ENCODE data around the gene OR4Q3.
"Not testable (repeated sequence)": the region's sequence is repeated elsewhere in the genome, so short reads cannot be mapped to it uniquely, and the experiment has no call there.

- TF ChIP-seq CTCF (IDR thresholded peaks at IDR 0.05); POLR2AphosphoS5 (IDR thresholded peaks at IDR 0.05; ENCODE audit: low read depth, low read length); REST (IDR thresholded peaks at IDR 0.05; ENCODE audit: insufficient read depth in 1 of 2, low read depth in 2 of 2, low read length in 1 of 2); SIN3A (IDR thresholded peaks at IDR 0.05; ENCODE audit: borderline replicate concordance, insufficient read depth, low read depth, low read length); TCF7L2 (IDR thresholded peaks at IDR 0.05; ENCODE audit: low read depth, low read length): not testable (repeated sequence)
These were observed 44.8 kb downstream of the OR4Q3 start for GRCh38 chr14:19788150-19788549.
